Right lobe of liver (tissue), 4 donors: Measurements from ENCODE around the gene CTCF.

Source experiments
- POLR2A ChIP-seq: fragments of 450-650 bp; IDR thresholded peaks from one replicate; pipeline ENCODE4 v1.6.1; 2017; ENCODE audit warnings: antibody characterized with exemption, mild to moderate bottlenecking
- TF ChIP-seq, protein P1 (sequence below), 4 donors: fragments of 200-600 bp in 3 of 4; fragments of 450-650 bp in 1 of 4; IDR thresholded peaks; one replicate each; pipeline versions ENCODE4 v1.5.1 to v1.8.0; 2016 to 2022; ENCODE audit warnings: antibody characterized with exemption in 4 of 4, mild to moderate bottlenecking in 2 of 4
- donor health status: DM: no; HTN: no; CAD: no.
- donor health status: DM: no; HTN: no; CAD: no.
- donor health status: DM: no; HTN: yes; CAD: no.

DNA sequence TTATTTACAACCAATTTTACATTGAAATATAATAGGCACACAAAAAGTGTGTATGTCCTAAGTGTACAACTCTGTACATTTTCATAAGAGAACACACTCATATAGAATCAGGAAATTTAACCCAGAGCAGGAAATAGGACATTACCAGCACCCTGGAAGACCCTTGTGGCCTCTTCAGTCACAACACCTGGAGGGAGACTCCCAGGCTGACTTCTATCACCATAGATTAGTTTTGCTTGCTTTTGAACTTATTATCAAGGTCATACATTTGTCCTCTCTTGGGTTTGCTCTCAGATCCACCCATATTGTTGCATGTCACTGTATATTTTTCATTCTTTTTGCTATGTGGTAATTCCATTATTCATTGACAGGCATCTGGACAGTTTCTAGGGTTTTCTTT, 27.9 kb upstream of the CTCF start:
- TF ChIP-seq, protein P1, sequence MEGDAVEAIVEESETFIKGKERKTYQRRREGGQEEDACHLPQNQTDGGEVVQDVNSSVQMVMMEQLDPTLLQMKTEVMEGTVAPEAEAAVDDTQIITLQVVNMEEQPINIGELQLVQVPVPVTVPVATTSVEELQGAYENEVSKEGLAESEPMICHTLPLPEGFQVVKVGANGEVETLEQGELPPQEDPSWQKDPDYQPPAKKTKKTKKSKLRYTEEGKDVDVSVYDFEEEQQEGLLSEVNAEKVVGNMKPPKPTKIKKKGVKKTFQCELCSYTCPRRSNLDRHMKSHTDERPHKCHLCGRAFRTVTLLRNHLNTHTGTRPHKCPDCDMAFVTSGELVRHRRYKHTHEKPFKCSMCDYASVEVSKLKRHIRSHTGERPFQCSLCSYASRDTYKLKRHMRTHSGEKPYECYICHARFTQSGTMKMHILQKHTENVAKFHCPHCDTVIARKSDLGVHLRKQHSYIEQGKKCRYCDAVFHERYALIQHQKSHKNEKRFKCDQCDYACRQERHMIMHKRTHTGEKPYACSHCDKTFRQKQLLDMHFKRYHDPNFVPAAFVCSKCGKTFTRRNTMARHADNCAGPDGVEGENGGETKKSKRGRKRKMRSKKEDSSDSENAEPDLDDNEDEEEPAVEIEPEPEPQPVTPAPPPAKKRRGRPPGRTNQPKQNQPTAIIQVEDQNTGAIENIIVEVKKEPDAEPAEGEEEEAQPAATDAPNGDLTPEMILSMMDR (IDR thresholded peaks at IDR 0.05): no peak
- no peak for TF ChIP-seq POLR2A
